GM12872 (cell line): ENCODE results near the gene CSNK1D.

Source experiments
- TF ChIP-seq, protein P1 (sequence below): IDR thresholded peaks from 3 replicates; pipeline ENCODE4 v1.5.1; 2011; ENCODE audit warnings: low read depth, mild to moderate bottlenecking, low read length, moderate library complexity; ENCODE audit not compliant: insufficient read depth

Gene CSNK1D

DNA sequence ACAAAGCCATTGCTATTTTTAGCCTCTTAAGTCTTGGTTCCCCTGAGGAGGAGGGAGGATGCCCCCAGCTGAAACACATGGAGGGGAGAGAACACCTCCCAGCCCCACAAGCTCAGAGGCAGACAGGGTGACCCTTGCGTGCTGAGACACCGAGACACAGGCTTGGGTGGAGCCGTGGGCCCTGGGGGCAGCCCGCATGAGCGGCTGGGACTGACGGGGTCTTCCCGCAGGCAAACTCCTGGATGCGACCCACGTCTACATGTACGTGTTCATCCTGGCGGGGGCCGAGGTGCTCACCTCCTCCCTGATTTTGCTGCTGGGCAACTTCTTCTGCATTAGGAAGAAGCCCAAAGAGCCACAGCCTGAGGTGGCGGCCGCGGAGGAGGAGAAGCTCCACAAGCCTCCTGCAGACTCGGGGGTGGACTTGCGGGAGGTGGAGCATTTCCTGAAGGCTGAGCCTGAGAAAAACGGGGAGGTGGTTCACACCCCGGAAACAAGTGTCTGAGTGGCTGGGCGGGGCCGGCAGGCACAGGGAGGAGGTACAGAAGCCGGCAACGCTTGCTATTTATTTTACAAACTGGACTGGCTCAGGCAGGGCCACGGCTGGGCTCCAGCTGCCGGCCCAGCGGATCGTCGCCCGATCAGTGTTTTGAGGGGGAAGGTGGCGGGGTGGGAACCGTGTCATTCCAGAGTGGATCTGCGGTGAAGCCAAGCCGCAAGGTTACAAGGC is 34.9 kb downstream of the CSNK1D start:
- TF ChIP-seq, protein P1, sequence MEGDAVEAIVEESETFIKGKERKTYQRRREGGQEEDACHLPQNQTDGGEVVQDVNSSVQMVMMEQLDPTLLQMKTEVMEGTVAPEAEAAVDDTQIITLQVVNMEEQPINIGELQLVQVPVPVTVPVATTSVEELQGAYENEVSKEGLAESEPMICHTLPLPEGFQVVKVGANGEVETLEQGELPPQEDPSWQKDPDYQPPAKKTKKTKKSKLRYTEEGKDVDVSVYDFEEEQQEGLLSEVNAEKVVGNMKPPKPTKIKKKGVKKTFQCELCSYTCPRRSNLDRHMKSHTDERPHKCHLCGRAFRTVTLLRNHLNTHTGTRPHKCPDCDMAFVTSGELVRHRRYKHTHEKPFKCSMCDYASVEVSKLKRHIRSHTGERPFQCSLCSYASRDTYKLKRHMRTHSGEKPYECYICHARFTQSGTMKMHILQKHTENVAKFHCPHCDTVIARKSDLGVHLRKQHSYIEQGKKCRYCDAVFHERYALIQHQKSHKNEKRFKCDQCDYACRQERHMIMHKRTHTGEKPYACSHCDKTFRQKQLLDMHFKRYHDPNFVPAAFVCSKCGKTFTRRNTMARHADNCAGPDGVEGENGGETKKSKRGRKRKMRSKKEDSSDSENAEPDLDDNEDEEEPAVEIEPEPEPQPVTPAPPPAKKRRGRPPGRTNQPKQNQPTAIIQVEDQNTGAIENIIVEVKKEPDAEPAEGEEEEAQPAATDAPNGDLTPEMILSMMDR, result no peak

DNA sequence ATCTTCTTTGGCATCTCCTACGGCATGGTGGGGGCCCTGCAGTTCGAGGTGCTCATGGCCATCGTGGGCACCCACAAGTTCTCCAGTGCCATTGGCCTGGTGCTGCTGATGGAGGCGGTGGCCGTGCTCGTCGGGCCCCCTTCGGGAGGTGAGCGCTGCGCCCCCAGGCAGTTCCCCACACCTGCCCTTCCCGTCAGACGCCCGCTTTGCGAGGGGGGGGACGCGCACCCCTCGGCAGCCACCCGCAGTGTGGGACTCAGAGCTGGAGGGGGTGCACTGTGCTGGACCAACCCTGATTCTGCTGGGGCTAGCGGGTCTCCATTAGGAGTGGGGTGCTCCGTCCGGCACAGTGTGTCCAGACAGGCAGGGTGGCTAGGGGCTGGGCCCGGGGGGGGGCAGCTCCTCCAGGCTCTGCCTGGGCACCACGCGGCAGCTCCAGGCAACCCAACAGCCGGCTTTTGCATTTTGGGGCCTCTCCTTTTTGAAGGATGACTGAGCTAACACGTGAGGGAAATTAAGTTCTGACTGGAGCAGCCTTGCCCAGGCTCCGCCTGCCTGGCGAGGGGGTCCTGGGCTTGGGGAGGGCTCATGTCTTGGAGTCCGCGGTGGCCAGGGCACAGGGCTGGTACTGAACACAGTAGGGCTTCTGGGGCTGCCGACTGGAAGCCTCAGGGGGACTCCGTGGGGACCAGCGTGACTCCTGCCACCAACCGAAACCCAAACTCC is 35.6 kb downstream of the CSNK1D start:
- TF ChIP-seq, protein P1, result no peak

DNA sequence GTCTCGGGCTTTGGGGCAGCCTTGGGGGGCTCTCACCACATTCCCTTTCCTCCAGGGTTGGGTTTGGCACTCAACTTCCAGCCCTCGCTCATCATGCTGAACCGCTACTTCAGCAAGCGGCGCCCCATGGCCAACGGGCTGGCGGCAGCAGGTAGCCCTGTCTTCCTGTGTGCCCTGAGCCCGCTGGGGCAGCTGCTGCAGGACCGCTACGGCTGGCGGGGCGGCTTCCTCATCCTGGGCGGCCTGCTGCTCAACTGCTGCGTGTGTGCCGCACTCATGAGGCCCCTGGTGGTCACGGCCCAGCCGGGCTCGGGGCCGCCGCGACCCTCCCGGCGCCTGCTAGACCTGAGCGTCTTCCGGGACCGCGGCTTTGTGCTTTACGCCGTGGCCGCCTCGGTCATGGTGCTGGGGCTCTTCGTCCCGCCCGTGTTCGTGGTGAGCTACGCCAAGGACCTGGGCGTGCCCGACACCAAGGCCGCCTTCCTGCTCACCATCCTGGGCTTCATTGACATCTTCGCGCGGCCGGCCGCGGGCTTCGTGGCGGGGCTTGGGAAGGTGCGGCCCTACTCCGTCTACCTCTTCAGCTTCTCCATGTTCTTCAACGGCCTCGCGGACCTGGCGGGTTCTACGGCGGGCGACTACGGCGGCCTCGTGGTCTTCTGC is 36.3 kb downstream of the CSNK1D start:
- TF ChIP-seq, protein P1, result no peak

DNA sequence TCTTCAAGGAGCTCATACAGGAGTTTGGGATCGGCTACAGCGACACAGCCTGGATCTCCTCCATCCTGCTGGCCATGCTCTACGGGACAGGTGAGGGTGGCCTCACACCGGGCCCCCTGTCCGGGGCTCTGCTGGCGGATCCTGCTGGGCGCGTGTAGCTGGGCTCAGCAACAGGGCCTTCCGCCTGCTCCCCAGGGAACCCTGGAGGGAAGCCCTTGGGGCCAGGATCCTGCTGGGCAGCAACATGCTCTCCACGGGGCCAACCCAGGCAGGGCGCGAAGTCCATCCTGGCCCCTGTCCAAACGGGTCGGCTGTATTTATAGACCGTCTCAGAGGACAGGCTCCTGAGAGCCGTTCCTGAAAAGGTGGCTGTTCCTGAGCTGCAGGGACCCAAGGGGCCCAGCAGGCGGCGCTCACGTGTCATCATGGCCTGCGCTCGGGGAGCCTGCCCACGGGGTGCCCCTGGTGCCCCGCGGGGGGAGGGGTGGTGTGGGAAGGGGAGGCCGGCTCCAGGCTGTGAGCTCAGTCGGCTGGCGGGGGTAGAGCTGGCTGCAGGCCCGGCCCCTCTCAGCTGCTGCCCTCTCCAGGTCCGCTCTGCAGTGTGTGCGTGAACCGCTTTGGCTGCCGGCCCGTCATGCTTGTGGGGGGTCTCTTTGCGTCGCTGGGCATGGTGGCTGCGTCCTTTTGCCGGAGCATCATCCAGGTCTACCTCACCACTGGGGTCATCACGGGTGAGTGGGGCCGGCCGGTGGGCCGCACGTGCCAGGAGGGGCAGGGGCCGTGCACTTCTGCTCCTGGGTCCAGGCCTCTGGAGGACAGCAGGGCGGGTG is 37.1 kb downstream of the CSNK1D start:
- TF ChIP-seq, protein P1, result peak; percentile 89

DNA sequence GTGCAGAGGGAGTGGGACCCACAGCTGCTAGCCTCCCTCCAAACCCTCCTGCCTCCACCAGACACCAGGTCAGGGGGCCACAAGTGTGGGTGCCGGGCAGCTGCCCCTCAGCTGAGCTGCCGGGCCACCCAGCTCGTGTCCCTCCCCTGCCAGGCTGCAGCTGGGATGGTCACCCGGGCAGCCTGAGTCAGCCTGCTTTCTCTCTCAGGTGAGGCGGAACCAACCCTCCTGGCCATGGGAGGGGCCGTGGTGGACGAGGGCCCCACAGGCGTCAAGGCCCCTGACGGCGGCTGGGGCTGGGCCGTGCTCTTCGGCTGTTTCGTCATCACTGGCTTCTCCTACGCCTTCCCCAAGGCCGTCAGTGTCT is 37.7 kb downstream of the CSNK1D start:
- TF ChIP-seq, protein P1, result no peak

DNA sequence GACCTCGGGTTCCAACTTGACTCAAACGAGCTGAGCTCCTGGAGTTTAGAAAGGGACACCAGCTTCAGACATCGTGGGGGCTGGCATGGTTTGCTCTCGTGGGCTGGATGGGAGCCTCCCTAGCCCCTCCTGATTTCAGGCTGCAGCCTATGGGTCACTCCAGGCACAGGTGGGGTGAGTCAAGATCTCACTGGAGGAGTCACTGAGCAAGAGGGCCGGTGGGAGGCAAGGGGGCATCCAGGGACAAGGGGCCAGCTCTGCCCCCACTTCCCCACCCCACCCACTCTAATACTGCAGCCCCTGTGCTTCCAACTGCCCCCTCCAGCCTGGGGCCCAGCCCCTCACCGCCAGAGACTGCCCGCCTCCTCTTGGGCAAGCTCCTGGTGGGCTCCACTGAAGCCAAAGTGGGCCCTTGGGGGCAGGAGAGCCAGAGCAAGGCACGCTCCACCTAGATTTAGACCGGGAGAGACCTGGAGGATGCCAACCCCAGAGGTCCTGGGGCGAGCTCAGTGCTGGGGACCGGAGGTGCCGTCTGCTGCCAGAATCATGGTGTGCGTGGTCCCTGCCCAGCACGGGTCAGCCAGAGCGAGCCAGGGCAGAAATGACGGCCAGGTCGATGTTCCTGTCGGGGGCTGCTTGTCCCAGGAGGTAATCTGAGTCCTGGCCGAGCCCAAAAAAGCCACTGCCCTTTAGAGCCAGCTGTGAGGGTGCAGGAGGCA is 38.3 kb downstream of the CSNK1D start:
- TF ChIP-seq, protein P1, result no peak
